ENCODE data around the gene FOXC1. TPM values are rescaled to one million over a fixed set of nuclear protein-coding genes. Genes with fewer than 3 reads are reported as not detected.

The FOXC1 gene
- total and polyA plus RNA-seq, 4 donors = 0.08 to 0.33 (median 0.14) TPM

DNA sequence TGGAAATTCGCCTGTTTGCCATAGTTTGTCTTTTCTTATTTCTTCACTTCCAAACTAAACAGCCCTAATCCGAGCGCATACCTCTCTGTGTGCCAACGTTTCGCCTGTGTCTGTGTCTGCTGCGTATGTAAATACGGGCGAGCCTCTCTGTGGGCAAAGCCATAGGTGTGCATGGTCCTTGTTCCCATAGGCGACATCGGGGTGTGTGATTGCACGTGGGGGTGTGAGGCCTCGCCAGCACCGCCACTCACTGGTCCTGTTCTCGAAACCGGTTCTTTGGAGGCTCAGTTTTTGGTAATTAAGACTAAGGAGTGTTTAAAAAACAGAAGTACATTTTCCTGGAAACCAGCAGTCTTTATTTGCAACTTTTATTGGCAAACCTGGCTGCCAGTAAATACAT, 6.0 kb upstream of the FOXC1 start:
- Histone ChIP-seq H3K27me3 (ENCODE audit: control insufficient read depth in 4 of 4, insufficient read depth in 4 of 4, low read length in 3 of 4) (peaks cover 0 to 28% (median 13%) of the 10 kb centered on the region in 4 donors), H3K4me1 (ENCODE audit: control insufficient read depth in 4 of 4, insufficient read depth in 4 of 4, low read length in 3 of 4) (peaks cover 8 to 36% (median 26%) of the 10 kb centered on the region in 4 donors), H3K9ac (ENCODE audit: low read depth in 1 of 2, low read length in 2 of 2) (no peak overlapping the region), H3K36me3 (ENCODE audit: control insufficient read depth in 4 of 4, insufficient read depth in 3 of 4, low read depth in 1 of 4, low read length in 3 of 4) (no peaks in the 10 kb centered on the region), H3K27ac (ENCODE audit: low read depth in 1 of 2, low read length in 2 of 2) (no peak overlapping the region), H3K4me3 (ENCODE audit: low read depth in 1 of 3, low read length in 3 of 3) (no peak overlapping the region), H3K9me3 (ENCODE audit: control insufficient read depth in 4 of 4, low read length in 3 of 4) (no peaks in the 10 kb centered on the region)
- TF ChIP-seq SP1 (IDR thresholded peaks at IDR 0.05) (no peak), TAF1 (conservative IDR thresholded peaks at IDR 0.05) (no peak), HNF4G (IDR thresholded peaks at IDR 0.05) (no peak)
- TF ChIP-seq, protein P1, sequence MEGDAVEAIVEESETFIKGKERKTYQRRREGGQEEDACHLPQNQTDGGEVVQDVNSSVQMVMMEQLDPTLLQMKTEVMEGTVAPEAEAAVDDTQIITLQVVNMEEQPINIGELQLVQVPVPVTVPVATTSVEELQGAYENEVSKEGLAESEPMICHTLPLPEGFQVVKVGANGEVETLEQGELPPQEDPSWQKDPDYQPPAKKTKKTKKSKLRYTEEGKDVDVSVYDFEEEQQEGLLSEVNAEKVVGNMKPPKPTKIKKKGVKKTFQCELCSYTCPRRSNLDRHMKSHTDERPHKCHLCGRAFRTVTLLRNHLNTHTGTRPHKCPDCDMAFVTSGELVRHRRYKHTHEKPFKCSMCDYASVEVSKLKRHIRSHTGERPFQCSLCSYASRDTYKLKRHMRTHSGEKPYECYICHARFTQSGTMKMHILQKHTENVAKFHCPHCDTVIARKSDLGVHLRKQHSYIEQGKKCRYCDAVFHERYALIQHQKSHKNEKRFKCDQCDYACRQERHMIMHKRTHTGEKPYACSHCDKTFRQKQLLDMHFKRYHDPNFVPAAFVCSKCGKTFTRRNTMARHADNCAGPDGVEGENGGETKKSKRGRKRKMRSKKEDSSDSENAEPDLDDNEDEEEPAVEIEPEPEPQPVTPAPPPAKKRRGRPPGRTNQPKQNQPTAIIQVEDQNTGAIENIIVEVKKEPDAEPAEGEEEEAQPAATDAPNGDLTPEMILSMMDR (IDR thresholded peaks at IDR 0.05; ENCODE audit: low read depth, low read length, missing input control) = no peak
- WGBS = 55% methylated on average over 15 of the region's 15 CpGs
- DNase-seq (ENCODE audit: low spot score) = no peak

DNA sequence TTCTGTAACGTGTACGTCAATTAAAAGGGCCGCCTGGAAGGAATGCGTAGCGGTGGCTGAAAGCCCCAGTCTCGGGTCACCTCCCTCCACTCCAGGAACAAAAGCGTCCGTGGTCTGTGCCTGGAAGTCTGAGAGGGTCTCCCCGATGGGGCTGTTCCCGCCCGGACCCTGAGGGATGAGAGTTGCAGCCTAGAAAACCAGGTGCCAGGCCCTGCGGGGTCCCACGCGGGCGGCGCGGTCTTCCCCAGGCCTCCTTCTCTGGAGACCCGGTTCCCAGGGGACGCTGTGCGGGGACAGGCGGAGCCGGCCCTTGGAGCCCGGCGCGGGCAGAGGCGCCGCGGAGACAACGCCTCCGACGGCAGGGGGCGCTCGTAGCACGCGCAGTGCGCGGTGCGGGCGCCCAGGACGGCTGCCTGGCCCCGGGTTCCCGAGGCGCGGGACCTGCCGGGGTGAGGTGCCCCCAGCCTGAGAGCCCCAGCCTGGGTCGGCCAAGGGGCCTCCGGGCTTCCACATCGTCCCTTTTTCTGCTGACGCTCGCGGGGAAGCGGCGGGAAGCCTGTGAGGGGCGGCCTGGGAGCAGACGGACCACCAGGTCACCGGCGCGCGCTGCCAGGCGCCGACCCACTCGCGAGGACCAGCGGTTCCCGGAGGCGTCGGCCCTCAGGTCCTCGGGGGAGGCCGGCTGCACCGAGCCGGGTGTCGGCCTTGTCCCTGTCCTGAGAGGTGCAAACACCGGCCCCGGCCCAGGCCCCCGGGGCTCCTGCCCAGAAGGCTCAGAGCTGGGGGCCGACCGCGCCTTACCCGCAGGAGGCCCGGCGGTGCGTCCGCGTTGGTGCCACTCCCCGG, 5.3 kb upstream of the FOXC1 start:
- H3K27ac ChIP-seq (ENCODE audit: low read depth in 1 of 2, low read length in 2 of 2) = no peak overlapping the region
- H3K4me3 ChIP-seq (ENCODE audit: low read depth in 1 of 3, low read length in 3 of 3) = peak overlapping the region in 2 of 3 donors; percentile 36 to 49
- peaks cover 13 to 43% (median 30%) of the 10 kb centered on the region in 4 donors for H3K4me1 ChIP-seq (ENCODE audit: control insufficient read depth in 4 of 4, insufficient read depth in 4 of 4, low read length in 3 of 4)
- 2% methylated on average over 85 of the region's 85 CpGs for WGBS
- H3K9ac ChIP-seq (ENCODE audit: low read depth in 1 of 2, low read length in 2 of 2) = no peak overlapping the region
- TF ChIP-seq HNF4A (conservative IDR thresholded peaks at IDR 0.05) (no peak), YY1 (IDR thresholded peaks at IDR 0.05) (no peak), RAD21 (IDR thresholded peaks at IDR 0.05) (peak; percentile 71 to 81), HNF4G (IDR thresholded peaks at IDR 0.05) (no peak), NR2F2 (IDR thresholded peaks at IDR 0.05) (no peak), EGR1 (IDR thresholded peaks at IDR 0.05; ENCODE audit: low read depth in 2 of 2) (no peak), SP1 (IDR thresholded peaks at IDR 0.05) (no peak), JUND (IDR thresholded peaks at IDR 0.05) (no peak), GABPA (IDR thresholded peaks at IDR 0.05 in 1 of 2, conservative IDR thresholded peaks at IDR 0.05 in 1 of 2) (no peak), RXRA (IDR thresholded peaks at IDR 0.05) (no peak), FOXA1 (IDR thresholded peaks at IDR 0.05) (no peak)
- TF ChIP-seq, protein P2, sequence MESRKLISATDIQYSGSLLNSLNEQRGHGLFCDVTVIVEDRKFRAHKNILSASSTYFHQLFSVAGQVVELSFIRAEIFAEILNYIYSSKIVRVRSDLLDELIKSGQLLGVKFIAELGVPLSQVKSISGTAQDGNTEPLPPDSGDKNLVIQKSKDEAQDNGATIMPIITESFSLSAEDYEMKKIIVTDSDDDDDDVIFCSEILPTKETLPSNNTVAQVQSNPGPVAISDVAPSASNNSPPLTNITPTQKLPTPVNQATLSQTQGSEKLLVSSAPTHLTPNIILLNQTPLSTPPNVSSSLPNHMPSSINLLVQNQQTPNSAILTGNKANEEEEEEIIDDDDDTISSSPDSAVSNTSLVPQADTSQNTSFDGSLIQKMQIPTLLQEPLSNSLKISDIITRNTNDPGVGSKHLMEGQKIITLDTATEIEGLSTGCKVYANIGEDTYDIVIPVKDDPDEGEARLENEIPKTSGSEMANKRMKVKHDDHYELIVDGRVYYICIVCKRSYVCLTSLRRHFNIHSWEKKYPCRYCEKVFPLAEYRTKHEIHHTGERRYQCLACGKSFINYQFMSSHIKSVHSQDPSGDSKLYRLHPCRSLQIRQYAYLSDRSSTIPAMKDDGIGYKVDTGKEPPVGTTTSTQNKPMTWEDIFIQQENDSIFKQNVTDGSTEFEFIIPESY (IDR thresholded peaks at IDR 0.05) = no peak
- TF ChIP-seq, protein P3, sequence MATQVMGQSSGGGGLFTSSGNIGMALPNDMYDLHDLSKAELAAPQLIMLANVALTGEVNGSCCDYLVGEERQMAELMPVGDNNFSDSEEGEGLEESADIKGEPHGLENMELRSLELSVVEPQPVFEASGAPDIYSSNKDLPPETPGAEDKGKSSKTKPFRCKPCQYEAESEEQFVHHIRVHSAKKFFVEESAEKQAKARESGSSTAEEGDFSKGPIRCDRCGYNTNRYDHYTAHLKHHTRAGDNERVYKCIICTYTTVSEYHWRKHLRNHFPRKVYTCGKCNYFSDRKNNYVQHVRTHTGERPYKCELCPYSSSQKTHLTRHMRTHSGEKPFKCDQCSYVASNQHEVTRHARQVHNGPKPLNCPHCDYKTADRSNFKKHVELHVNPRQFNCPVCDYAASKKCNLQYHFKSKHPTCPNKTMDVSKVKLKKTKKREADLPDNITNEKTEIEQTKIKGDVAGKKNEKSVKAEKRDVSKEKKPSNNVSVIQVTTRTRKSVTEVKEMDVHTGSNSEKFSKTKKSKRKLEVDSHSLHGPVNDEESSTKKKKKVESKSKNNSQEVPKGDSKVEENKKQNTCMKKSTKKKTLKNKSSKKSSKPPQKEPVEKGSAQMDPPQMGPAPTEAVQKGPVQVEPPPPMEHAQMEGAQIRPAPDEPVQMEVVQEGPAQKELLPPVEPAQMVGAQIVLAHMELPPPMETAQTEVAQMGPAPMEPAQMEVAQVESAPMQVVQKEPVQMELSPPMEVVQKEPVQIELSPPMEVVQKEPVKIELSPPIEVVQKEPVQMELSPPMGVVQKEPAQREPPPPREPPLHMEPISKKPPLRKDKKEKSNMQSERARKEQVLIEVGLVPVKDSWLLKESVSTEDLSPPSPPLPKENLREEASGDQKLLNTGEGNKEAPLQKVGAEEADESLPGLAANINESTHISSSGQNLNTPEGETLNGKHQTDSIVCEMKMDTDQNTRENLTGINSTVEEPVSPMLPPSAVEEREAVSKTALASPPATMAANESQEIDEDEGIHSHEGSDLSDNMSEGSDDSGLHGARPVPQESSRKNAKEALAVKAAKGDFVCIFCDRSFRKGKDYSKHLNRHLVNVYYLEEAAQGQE (IDR thresholded peaks at IDR 0.05) = no peak
- TF ChIP-seq, protein P4, sequence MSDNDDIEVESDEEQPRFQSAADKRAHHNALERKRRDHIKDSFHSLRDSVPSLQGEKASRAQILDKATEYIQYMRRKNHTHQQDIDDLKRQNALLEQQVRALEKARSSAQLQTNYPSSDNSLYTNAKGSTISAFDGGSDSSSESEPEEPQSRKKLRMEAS (IDR thresholded peaks at IDR 0.05) = no peak
- TF ChIP-seq, protein P5, sequence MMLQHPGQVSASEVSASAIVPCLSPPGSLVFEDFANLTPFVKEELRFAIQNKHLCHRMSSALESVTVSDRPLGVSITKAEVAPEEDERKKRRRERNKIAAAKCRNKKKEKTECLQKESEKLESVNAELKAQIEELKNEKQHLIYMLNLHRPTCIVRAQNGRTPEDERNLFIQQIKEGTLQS (IDR thresholded peaks at IDR 0.05) = no peak
- TF ChIP-seq, protein P1 (IDR thresholded peaks at IDR 0.05; ENCODE audit: low read depth, low read length, missing input control) = peak; percentile 86
- H3K27me3 ChIP-seq (ENCODE audit: control insufficient read depth in 4 of 4, insufficient read depth in 4 of 4, low read length in 3 of 4) = peaks cover 0 to 30% (median 14%) of the 10 kb centered on the region in 4 donors
- DNase-seq (ENCODE audit: low spot score) = peak; percentile 70
- no peaks in the 10 kb centered on the region for H3K9me3 ChIP-seq (ENCODE audit: control insufficient read depth in 4 of 4, low read length in 3 of 4)
- H3K36me3 ChIP-seq (ENCODE audit: control insufficient read depth in 4 of 4, insufficient read depth in 3 of 4, low read depth in 1 of 4, low read length in 3 of 4) = no peaks in the 10 kb centered on the region
